Activated CD4-positive, alpha-beta T cell treated with anti-CD3 and anti-CD28 coated beads, Interleukin-10, Interleukin-2, amounts not matched to agents 100 ng/mL and 50 ng/mL, durations not matched to agents 16 hours and 8 hours (primary cell): ENCODE results near the gene TTC7B.
"Not testable (repeated sequence)": the region's sequence is repeated elsewhere in the genome, so short reads cannot be mapped to it uniquely, and the experiment has no call there.

ENCODE experiments used
- DNase-seq: peaks from one replicate; pipeline ENCODE4 v3.0.0-alpha.2; 2020

Gene TTC7B

DNA sequence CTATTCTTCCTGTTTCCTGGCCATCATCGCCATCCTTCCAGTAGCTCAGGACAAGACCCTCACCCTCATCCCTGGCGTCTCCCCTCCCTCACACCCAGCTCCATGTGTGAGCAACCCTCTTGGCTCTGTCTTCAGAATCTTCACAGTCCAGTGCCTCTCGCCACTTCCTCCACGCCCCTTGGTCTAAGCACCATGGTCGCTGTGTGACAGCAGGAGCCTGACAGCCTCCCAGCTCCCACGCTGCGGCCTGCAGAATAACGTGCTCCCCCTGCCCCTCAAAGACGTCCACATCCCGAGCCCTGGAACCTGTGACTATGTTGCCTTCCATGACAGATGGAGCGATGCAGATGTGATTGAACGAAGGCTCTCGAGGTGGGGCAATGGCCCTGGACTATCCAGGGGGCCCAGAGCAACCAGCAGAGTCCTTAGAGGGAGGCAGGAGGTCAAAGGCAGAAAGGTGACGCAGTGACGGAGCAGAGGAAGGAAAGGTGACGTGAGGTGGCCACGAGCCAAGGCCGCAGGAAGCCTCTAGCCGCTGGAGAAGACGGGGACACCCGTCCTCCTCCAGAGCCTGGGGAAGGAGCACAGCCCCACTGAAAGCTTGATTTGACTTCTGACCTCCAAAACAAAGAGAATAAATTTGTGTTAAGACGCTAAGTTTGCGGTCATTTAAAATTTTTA is 279.6 kb downstream of the TTC7B start:
- no peak for DNase-seq

DNA sequence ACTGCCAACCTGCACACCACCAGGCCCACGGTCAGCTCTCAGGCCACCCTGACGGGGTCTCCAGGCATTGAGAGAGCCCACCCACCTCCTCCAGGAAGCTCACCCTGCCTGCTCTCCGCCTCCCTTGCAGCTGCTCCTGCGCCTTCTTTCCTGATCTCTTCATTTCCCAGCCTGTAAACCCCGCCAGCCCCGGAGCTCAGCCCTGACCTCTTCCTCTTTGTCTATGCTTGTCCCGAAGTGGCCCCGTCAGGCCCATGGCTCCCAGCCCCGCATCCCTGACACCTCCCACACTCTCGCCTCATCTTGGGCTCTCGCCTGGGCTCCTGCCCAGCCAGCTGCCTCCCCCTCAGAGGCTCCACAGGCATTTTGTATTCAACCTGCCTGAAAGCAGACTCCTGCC is 280.1 kb downstream of the TTC7B start:
- DNase-seq, result no peak

DNA sequence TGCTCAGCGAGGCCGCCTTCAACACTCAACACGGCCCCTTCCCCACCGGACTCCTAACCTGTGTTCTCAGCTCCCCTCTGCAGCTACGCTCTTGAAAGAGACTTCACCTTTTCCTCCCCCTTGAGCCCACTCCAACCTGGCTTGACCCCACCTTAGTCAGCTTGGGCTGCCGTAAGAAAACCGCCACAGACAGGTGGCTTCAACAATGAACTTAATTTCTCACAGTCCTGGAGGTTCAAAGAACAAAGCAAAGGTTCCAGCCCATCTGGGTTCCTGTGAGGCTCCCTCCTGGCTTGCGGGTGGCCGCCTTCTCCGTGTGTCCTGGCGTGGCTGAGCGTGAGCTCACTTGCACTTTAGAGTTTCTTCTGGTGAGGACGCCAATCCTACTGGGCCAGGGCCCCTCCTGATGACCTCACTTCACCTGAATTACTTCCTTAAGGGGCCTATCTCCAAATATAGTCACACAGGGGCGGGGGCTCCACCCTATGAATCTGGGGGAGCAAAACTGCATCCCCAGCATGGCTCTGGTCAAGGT is 280.6 kb downstream of the TTC7B start:
- DNase-seq, result no peak

DNA sequence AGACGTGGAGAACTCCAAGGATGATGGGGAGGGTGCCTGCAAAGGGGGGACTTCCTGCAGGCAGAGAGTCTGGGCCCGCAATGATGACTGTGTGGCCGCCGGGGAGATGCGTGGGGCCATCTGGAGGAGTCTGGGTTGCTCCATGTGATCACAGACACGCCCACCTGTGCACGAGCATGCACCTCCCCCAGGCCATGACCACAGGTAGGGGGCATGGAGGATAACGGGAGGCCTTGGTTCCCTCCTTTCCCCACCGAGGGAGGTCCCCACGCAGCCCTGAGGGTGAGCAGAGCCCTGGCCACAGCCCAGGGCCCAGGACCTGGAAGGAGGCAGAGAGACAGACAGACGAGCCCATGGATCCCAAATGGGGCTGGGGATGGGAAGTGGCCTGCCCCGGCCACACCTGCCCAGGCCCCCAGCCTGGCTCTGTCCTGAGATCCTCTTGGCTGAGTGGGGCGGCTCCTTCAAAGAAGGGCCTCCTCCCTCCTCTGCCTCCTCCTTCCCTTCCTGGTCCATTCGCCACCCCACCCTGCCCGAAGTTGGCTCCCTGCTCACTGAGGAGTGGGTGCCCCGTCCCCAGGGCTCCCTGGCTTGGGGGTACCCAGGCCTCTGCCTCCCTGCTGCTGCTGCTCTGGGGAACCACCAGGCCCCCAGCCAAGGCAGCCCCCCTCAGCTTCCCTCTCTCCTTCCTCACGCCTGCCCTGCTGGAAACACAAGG is 281.2 kb downstream of the TTC7B start:
- DNase-seq, result no peak

DNA sequence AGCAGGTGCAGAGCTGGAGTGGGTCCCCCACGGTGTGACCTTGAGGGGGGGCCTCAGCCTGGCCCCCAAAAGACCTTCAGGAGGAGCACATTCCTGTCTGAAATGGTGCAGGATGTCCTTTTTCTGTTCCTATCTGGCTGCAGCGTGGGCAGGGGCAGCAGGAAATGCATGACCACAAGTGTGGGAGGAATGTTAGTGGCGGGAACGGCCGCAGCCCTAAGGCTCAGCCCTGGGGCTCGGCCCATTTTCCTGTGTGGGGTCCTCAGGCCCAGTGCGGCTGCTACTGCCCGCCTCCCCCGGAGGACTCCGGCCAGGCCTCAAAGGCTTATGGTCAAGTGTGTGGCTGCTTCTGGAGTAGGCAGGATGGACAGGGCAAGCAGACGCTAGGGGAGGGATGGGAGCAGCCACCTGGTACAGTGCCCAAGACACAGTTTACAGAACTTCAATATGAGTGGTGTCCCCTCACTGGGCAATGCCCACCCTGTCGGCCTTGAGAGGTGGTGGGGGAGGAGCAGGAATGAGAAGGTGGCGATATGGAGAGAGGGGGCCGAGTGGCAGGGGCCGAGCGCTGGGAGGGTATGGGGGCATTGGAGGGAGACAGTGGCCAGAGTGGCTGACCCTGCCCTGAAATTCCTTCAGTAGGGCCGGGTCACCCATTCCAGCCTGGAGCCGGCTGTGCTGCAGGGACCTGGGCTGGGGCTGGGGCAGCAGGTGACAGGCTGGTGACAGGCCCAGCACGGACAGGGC is 282.0 kb downstream of the TTC7B start:
- no peak for DNase-seq

DNA sequence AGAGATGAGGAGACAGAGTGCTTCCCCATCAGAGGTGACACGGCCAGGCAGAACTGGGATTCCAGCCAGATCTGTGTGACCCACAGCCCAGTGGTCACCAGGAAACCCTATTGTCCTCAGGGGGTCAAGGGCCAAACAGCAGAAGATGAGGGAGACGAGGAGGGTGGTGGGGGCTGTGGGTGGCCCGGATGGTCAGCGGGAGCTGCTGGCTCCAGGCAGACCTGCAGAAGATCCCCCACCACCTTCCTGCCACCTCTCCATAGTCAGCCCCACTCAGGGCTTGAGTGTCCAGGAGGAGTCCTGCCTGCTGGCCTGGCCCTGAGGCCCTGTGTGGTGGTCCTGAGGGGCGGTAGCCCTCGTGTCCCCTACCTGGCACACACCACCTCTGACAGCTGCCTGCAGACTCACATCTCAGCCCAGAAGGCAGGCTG is 282.6 kb downstream of the TTC7B start:
- no peak for DNase-seq

DNA sequence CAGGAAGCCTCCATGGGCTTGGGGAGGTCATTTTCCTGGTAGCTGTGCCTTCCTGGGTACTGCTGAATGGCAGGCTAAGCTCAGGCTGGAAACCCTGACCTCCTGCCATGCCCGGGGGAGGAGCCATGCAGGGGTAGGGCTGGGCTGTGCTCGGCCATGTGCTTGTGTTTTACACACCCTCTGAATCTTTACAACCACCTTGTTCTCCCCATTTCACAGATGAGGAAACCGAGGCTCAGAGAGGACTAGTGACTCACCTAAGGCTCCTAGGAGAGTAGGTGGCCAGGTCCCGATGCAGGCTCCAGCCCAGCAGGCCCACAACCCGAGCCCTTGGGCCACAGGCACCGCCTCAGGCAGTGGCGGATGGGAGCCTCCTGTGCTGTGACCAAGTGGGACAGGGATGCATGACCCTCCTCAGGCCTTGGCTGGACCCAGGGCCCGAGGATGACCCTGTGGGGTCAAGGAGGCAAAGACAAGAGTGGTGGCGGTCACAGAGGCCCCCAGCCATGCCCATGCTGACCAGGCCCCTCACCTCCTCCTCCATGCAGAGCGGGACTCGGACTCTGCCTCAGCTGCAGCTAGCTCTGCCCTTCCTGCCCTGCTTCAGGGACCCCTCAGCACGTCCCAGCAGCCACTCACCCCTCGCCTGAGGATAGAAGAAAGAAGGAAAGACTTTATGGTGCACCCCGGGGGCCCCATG is 283.3 kb downstream of the TTC7B start:
- no peak for DNase-seq

DNA sequence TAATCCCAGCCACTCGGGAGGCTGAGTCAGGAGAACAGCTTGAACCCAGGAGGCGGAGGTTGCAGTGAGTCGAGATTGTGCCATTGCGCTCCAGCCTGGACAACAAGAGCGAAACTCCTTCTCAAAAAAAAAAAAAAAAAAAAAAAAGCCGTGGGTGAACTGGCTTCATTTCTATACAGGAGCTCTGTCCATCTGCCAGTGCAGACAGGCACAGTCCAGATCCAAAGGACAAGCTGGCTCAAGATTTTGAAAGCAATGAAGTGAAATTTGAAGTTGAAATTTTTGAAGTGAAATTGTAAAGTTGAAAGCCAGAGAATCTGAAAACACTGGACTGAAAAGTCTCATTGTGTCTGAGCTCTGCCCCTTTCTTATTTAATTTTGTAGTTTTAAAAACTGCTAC is 284.7 kb downstream of the TTC7B start:
- no peak for DNase-seq

DNA sequence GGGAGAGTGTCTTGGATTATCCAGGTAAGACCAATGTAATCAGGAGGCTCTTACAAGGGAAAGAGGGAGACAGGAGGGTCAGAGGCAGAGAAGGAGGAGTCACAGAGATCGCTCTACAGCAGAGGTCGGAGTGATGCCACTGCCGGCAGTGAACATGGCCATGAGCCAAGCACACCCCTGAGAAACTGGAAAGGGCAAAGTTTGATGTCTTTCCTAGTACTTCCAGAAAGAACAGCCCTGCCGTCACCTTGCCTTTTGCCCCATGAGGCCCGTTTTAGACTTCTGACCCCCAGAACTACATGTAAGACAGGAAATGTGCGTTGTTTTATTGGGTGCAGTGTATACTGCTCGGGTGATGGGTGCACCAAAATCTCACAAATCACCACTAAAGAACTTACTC is 285.7 kb downstream of the TTC7B start:
- no peak for DNase-seq

DNA sequence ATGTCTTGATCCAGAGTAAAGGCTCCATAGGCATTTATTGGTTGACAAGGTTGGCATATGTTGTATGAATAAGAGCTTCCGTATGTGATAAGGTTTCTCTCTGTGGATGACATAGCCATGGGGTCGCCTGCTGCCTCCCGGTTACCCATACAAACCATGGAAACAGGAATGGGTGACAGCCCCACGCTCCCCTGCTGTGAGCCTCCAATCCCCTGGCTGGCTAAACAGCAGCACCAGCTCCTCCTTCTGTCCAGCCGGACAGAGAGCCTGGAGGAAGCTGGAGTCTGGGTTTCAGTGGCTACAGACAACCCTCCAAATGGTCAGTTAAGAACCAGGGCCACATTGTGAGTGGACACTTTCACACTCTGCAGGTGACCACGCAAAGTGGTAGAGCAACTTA is 288.3 kb downstream of the TTC7B start:
- DNase-seq, result no peak

DNA sequence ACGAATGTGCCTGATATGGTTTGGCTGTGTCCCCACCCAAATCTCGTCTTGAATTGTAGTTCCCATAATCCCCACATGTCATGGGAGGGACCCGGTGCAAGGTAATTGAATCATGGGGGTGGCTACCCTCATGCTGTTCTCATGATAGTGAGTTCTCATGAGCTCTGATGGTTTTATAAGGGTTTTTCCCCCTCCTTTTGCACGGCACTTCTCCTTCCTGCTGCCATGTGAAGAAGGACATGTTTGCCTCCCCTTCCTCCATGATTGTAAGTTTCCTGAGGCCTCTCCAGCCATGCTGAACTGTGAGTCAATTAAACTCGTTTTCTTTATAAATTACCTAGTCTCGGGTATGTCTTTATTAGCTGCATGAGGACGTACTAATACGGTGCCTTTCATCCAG is 289.7 kb downstream of the TTC7B start:
- not testable (repeated sequence) for DNase-seq

DNA sequence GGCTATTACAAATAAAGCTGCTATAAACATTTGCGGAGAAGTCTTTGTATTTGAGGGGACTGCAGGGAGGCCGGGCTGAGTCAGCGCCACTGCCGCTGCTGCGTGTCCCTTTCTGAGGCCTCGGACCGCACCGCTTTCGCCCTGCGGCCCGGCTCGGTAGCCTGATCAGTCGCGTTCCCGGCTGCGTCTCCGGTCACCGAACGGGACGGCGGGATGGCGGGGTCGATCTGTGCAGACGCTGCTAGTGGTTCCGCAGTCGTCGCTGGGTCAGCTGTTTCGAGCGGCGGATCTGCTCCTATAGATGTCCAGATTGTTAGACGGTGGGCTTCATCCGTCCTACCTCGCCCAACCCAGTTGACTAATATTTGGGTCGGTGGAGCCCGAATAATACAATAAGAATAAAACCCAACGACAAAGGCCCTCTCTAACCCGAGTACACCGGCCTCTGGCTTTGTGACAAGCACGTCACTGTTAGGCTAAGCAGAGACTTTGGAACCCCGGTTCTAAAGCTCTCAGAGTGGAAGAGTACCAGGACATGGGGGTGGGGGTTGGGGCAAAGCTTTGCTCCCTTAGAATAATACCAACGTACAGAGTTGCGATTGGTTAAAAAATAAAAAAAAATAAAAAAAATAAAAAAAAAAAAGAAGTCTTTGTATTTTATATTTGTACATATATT is 290.7 kb downstream of the TTC7B start:
- not testable (repeated sequence) for DNase-seq

DNA sequence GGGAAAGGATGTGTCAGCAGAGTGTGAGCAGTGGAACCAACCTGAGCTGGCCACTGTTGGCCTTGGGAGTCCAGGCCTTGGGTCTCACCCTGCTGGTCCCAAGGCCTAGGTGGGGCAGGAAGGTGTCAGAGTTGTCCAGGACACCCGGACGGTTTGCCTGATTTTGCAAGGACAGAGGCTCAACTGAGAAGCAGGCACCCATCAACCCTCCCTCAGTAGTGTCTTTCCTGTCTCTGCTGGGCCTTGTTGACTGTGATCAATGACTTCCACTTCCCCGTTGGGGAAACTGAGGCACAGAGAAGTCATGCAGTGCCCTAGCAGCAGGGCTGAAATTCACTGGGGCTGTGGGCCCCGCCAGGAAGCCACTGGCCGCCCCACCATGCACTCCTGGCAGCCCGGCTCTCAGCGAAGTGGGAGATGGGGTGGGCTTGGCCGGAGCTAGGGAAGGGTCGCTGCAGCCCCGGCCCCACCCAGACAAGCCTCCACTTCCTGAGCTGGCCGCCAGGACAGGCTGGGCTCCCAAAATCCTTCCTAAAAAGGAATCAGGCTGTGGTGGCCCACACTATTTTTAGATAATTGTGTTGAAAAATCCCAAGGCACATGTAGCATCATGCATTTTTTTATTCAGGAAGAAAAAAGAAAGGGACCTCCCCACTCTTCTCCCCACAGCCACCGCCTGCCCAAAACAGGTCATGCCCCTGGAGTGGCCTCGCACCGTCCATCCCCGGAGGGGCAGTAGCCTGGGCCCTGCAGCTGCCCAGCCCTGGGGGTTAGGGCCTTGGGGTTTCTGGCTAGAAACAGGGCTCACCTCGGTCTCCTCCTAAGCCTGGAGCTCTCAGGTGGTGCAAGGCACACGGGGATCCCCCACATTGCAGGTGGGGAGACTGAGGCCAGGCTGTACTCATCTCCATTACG is 292.0 kb downstream of the TTC7B start:
- DNase-seq, result no peak

DNA sequence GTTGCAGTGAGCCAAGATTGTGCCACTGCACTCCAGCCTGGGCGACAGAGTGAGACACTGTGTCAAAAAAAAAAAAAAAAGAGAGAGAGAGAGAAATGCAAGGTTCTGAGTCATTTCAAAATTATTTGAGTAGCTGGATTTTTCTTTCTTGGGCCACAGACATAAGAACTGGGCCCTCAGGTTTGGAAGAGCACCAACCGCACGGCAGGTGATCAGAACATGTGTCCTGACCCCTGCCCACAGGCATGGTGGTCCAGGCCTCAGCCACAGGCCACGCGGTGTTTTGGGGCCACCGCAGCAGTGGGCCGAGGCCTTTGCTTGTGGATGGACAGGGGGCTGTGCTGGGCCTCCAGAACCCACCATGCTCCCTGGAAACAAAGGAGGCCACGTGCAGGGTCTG is 292.7 kb downstream of the TTC7B start:
- no peak for DNase-seq

DNA sequence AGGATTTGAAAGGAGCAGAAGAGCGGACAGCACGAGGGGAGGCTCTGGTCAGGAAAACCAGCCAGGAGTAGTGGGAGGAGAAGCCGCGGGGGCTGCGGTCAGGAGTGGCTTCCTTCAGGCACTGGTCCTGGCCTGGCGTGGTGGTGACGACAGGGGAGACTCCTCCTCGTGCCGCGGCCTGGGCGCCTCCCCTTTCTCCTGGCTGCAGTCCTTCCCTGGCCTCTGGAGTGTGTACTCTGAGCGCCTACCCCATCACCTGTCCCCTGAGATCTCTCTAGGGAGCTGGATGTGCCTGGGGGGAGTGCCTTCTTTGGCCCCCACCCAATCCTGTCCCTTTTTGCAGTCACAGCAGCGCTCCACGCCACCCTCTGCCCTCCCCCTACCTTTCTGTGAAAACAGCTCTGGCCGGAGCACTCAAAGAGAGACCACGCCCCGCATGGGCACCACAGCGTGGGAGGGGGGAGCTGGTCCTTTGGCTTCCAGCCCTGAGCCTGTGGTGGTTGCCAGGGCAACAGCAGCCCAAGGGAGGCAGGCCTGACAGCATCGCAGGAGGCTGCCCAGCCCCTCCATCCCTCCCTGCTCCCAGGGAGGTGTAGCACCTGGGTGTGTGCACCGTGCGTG is 293.5 kb downstream of the TTC7B start:
- no peak for DNase-seq

DNA sequence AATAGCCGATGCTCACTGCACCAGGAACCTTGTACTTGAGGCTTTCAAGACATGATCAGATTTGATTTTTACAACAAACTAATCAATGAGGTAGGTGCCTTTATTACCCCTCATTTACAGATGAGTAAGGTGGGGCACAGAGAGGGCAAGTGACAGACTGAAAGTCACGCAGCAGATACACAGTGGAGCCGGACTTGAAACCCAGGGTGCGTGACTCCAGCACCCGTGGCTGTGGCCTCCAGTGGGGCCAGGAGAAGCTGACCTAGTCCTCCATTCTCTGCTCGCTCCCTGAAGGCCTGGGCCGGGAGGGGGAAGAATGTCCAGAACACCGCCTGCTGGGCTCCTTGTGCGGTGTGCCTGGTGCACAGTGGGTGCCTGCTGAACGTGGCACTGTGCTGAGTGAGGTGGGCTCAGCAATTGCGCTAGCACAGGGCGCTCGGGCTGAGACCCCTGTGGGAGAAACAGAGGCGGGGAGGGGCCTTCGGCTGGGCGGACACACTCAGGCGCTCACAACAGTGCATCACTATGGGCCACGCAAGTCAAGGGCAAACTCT is 294.2 kb downstream of the TTC7B start:
- no peak for DNase-seq

DNA sequence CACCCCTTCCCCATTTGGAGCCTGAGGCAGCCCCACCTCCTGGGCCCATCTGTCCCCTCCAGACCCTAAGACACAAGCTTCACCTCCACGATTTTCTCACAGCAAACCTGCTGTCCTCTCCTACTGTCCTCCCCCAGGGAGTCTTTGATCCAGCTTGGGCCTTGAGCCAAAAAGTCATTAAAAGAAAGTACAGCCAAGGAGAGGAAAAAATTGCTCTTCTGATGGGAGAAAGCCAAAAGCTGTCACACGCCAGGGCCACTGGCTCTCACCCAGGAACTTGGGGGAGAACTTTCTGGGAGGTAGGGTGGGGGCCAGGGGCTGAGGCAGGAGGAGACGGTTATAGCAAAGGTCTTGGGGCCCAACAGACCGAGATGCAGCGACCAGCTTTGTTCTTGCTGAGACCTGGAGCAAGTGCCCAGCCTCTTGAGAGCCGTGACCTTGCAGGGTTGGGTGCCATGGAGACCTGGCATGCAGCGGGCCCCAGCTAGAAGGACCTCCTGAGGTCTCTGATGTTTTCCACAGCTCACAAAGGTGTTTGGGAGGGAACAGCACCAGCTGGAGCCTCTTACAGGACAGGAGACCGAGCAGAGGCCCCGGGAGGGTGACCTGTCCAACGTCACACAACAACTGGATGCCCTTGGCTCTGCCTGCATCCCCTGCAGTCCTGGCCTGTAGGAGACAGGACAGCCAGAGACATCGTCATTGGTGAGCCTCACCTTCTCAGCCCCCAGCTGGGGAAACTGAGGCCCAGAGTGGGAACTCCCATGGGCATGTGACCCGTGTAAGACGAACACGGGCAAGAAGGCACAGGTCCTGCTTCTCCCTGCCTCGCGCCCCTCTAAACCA is 294.9 kb downstream of the TTC7B start:
- DNase-seq, result no peak

DNA sequence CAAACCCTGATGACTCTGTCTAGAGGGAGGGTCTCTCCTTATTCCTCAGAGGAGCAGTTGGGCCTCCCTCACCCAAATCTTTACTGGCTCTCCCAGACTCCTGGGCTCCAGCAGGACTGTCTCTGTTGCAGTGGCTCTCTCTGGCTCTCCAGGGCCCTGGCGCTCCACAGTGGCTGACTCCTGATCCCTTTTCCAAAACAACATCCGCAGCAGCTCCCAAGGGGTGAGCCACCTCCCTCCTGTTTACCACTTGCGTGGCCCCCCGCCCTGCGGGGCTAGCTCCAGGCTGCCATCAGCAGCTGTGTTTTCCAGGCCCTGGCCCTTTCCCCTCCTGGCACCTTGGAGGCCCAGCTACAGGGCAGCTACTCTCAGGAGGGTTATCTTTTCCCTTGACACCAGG is 295.9 kb downstream of the TTC7B start:
- no peak for DNase-seq

DNA sequence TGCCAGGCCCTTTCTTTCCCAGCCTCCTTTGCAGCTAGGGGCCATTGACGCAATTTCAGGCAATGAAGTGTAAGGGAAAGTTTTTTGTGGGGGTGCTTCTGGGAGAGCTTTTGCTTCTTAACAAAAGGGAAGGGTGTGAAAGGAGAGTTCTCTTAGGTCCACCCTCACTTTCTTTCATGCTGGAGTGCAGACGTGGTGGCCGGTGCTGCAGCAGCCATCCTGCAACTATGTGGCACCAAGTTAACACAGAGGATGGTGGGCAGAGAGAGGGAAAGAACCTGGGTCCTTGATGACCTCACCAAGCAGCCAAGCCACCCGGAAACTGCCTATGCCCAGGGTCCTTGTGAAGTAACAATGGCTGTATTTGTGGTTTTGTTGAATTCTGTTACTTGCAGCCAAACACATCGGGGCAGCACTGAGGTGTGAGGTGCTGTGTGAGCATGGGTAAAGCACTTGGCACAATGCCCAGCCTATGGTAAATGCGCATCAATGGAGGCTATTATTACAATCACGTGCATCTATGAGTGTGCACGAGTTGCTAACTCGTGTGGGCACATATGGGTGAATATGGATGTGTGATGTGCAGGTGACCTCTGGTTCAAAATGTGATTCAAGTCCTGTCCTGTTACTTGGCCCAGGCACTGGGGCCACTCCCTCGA is 296.8 kb downstream of the TTC7B start:
- DNase-seq, result no peak
